SK-N-MC (cell line): ENCODE data around the gene PGBD1.

Experiments used
- EZH2 ChIP-seq: fragments of 200-600 bp; sonication (generic); IDR thresholded peaks from one replicate; pipeline ENCODE4 v1.6.1; 2017; ENCODE audit warnings: antibody characterized with exemption
- FOXP2 ChIP-seq: optimal IDR thresholded peaks from 2 replicates; pipeline ENCODE3; 2011; ENCODE audit warnings: mild to moderate bottlenecking, moderate library complexity; ENCODE audit not compliant: insufficient read depth; ENCODE audit errors: extremely low read length, control extremely low read depth
- POLR2AphosphoS5 ChIP-seq: IDR thresholded peaks from 2 replicates; pipeline ENCODE4 v1.6.1; 2012; ENCODE audit warnings: mild to moderate bottlenecking, low read depth, low read length, borderline replicate concordance

- no peak for TF ChIP-seq EZH2
- no peak for TF ChIP-seq POLR2AphosphoS5
- no peak for TF ChIP-seq FOXP2
Observed at GRCh38 chr6:28267695-28268059, 13.7 kb upstream of the PGBD1 start.
